AG08396 (cell line): ENCODE measurements around the gene SURF6.
"Not testable (repeated sequence)": the region's sequence is repeated elsewhere in the genome, so short reads cannot be mapped to it uniquely, and the experiment has no call there.

Experiments used
- DNase-seq: peaks from one replicate; pipeline ENCODE4 v3.0.0; 2012; ENCODE audit warnings: low spot score, mixed read lengths

SURF6 gene

GRCh38 chr9:133327021-133327420 is 9.0 kb downstream of the SURF6 start:
- not testable (repeated sequence) for DNase-seq

- no peak for DNase-seq
These were observed 11.8 kb downstream of the SURF6 start for GRCh38 chr9:133323991-133324703.

GRCh38 chr9:133323211-133323610 is 12.8 kb downstream of the SURF6 start:
- DNase-seq, result no peak

GRCh38 chr9:133322701-133323100 is 13.3 kb downstream of the SURF6 start:
- DNase-seq, result no peak

- no peak for DNase-seq
These were observed 14.5 kb downstream of the SURF6 start for GRCh38 chr9:133321411-133321935.

GRCh38 chr9:133320421-133320881 is 15.5 kb downstream of the SURF6 start:
- DNase-seq, result no peak

GRCh38 chr9:133317551-133317950 is 18.4 kb downstream of the SURF6 start:
- not testable (repeated sequence) for DNase-seq

- no peak for DNase-seq
These were observed 20.0 kb downstream of the SURF6 start for GRCh38 chr9:133315997-133316396.

GRCh38 chr9:133309608-133310007 is 26.4 kb downstream of the SURF6 start:
- DNase-seq, result no peak

GRCh38 chr9:133307301-133307700 is 28.7 kb downstream of the SURF6 start:
- DNase-seq, result no peak

- no peak for DNase-seq
These were observed 29.5 kb downstream of the SURF6 start for GRCh38 chr9:133306242-133307204.

GRCh38 chr9:133305731-133306130 is 30.3 kb downstream of the SURF6 start:
- DNase-seq, result no peak

GRCh38 chr9:133304477-133305377 is 31.3 kb downstream of the SURF6 start:
- DNase-seq, result no peak

GRCh38 chr9:133304158-133304470 is 31.9 kb downstream of the SURF6 start:
- DNase-seq, result no peak

- DNase-seq, result no peak
These were observed 32.5 kb downstream of the SURF6 start for GRCh38 chr9:133303266-133304157.

- no peak for DNase-seq
These were observed 34.4 kb downstream of the SURF6 start for GRCh38 chr9:133301253-133302230.

- not testable (repeated sequence) for DNase-seq
These were observed 36.0 kb downstream of the SURF6 start for GRCh38 chr9:133299996-133300395.

GRCh38 chr9:133294257-133294656 is 41.7 kb downstream of the SURF6 start:
- no peak for DNase-seq

- no peak for DNase-seq
These were observed 45.2 kb downstream of the SURF6 start for GRCh38 chr9:133290751-133291302.
